Gastroesophageal sphincter (tissue), 3 donors: Measurements from ENCODE around the gene NELL1.

Experiments used
- CTCF ChIP-seq, 4 experiments: fragments of 200-600 bp in 2 of 4; fragments of 450-650 bp in 2 of 4; sonication (generic) in 1 of 4; IDR thresholded peaks; one replicate each; pipeline ENCODE4 v1.5.1; 2017 to 2019; ENCODE audit warnings: antibody characterized with exemption in 4 of 4, mild to moderate bottlenecking in 2 of 4, moderate library complexity in 2 of 4
- EP300 ChIP-seq: sonication (generic); formaldehyde crosslinking; IDR thresholded peaks from one replicate; pipeline ENCODE4 v1.6.1; 2017; ENCODE audit warnings: antibody characterized with exemption, mild to moderate bottlenecking
- POLR2A ChIP-seq, 2 donors: fragments of 450-650 bp; IDR thresholded peaks; one replicate each; pipeline ENCODE4 v1.6.1; 2017; ENCODE audit warnings: antibody characterized with exemption in 2 of 2, mild to moderate bottlenecking in 2 of 2, moderate library complexity in 1 of 2
- POLR2AphosphoS5 ChIP-seq: sonication (generic); formaldehyde crosslinking; IDR thresholded peaks from one replicate; pipeline ENCODE4 v1.6.1; 2017; ENCODE audit warnings: antibody characterized with exemption

- TF ChIP-seq CTCF (IDR thresholded peaks at IDR 0.05): no peak
- no peak for TF ChIP-seq POLR2A (IDR thresholded peaks at IDR 0.05)
- TF ChIP-seq POLR2AphosphoS5: no peak
- TF ChIP-seq EP300: no peak
Observed at GRCh38 chr11:20707876-20708275, 38.5 kb downstream of the NELL1 start.
